ENCODE measurements around the gene EID2B. TPM values are rescaled to one million over a fixed set of nuclear protein-coding genes. Genes with fewer than 3 reads are reported as not detected.

The EID2B gene
- total and polyA plus RNA-seq, 2 of the 13 experiments (the other 11 are each of a cell fraction or from before 2014, with no cell fraction given), result 2.5 to 3.7 TPM

DNA sequence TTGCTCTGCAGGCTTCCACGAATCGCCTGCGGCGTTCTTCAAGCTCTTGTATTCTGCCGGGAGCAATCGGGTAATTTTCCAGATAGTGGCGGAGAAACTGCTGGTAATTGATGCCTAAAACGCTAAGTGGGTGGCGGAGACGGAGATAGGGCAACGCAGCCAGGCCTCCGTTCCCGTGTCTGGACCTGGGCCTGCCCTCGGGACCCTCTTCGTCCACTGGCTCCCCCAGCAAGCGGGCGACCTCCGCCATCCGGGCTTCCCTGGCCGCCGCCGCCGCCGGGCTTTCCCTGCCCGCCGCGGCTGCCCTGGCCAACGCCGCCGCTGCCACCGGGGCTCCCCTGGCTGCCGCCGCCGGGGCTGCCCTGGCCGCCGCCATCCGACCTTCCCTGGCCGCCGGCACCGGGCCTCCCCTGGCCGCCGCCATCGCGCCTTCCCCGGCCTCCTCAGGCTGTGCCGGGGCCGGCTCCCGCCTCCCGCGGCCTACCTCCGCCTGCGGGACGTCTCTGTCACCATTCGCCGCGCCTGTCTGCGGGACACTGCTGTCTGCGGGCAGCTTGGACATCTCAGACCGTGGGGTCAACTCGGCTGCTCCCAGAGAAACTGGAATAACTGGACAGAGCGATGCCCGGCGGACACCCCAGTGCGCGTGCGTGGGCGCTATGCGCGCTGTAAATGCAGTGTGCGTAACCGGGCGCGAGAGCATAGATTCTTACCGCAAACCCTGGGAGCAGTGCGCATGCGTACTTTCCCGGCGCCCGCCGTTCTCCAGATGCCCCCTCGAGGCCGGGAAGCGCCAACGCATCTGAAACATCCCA, 7.1 kb upstream of the EID2B start, which contains the start of gene EID2 (continued):
- TF ChIP-seq, protein P1, sequence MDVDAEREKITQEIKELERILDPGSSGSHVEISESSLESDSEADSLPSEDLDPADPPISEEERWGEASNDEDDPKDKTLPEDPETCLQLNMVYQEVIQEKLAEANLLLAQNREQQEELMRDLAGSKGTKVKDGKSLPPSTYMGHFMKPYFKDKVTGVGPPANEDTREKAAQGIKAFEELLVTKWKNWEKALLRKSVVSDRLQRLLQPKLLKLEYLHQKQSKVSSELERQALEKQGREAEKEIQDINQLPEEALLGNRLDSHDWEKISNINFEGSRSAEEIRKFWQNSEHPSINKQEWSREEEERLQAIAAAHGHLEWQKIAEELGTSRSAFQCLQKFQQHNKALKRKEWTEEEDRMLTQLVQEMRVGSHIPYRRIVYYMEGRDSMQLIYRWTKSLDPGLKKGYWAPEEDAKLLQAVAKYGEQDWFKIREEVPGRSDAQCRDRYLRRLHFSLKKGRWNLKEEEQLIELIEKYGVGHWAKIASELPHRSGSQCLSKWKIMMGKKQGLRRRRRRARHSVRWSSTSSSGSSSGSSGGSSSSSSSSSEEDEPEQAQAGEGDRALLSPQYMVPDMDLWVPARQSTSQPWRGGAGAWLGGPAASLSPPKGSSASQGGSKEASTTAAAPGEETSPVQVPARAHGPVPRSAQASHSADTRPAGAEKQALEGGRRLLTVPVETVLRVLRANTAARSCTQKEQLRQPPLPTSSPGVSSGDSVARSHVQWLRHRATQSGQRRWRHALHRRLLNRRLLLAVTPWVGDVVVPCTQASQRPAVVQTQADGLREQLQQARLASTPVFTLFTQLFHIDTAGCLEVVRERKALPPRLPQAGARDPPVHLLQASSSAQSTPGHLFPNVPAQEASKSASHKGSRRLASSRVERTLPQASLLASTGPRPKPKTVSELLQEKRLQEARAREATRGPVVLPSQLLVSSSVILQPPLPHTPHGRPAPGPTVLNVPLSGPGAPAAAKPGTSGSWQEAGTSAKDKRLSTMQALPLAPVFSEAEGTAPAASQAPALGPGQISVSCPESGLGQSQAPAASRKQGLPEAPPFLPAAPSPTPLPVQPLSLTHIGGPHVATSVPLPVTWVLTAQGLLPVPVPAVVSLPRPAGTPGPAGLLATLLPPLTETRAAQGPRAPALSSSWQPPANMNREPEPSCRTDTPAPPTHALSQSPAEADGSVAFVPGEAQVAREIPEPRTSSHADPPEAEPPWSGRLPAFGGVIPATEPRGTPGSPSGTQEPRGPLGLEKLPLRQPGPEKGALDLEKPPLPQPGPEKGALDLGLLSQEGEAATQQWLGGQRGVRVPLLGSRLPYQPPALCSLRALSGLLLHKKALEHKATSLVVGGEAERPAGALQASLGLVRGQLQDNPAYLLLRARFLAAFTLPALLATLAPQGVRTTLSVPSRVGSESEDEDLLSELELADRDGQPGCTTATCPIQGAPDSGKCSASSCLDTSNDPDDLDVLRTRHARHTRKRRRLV (CRISPR knock-in tag; IDR thresholded peaks at IDR 0.05), result no peak
- TF ChIP-seq NFE2 (CRISPR knock-in tag; IDR thresholded peaks at IDR 0.05) (no peak), RAD21 (CRISPR knock-in tag; IDR thresholded peaks at IDR 0.05) (0 out of 2 replicates have a peak, but pooled peaks have one; percentile 35), ZMAT5 (CRISPR knock-in tag; IDR thresholded peaks at IDR 0.05; ENCODE audit: borderline replicate concordance, low read depth) (no peak), ZNF331 (CRISPR knock-in tag; IDR thresholded peaks at IDR 0.05) (0 out of 2 replicates have a peak, but pooled peaks have one; percentile 22), TFDP1 (CRISPR knock-in tag; IDR thresholded peaks at IDR 0.05; ENCODE audit: borderline replicate concordance) (peak; percentile 64; the same call in 1 of the 2 replicates), TEAD3 (CRISPR knock-in tag; optimal IDR thresholded peaks at IDR 0.05; ENCODE audit: borderline replicate concordance) (peak; percentile 79), ZFP37 (CRISPR knock-in tag; IDR thresholded peaks at IDR 0.05; ENCODE audit: borderline replicate concordance) (peak; percentile 61; the same call in 1 of the 2 replicates), ZBTB38 (CRISPR knock-in tag; IDR thresholded peaks at IDR 0.05) (peak; percentile 34; the same call in 1 of the 2 replicates), NPAS2 (CRISPR knock-in tag; IDR thresholded peaks at IDR 0.05; ENCODE audit: borderline replicate concordance) (no peak)
- TF ChIP-seq, protein P2, sequence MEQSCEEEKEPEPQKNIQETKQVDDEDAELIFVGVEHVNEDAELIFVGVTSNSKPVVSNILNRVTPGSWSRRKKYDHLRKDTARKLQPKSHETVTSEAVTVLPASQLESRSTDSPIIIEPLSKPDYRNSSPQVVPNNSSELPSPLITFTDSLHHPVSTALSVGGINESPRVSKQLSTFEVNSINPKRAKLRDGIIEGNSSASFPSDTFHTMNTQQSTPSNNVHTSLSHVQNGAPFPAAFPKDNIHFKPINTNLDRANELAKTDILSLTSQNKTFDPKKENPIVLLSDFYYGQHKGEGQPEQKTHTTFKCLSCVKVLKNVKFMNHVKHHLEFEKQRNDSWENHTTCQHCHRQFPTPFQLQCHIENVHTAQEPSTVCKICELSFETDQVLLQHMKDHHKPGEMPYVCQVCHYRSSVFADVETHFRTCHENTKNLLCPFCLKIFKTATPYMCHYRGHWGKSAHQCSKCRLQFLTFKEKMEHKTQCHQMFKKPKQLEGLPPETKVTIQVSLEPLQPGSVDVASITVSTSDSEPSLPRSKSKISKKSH (CRISPR knock-in tag; IDR thresholded peaks at IDR 0.05; ENCODE audit: borderline replicate concordance), result peak; percentile 95; the same call in 1 of the 2 replicates
- TF ChIP-seq, protein P3, sequence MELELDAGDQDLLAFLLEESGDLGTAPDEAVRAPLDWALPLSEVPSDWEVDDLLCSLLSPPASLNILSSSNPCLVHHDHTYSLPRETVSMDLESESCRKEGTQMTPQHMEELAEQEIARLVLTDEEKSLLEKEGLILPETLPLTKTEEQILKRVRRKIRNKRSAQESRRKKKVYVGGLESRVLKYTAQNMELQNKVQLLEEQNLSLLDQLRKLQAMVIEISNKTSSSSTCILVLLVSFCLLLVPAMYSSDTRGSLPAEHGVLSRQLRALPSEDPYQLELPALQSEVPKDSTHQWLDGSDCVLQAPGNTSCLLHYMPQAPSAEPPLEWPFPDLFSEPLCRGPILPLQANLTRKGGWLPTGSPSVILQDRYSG (CRISPR knock-in tag; IDR thresholded peaks at IDR 0.05), result 0 out of 2 replicates have a peak, but pooled peaks have one; percentile 64
- TF ChIP-seq, protein P4, sequence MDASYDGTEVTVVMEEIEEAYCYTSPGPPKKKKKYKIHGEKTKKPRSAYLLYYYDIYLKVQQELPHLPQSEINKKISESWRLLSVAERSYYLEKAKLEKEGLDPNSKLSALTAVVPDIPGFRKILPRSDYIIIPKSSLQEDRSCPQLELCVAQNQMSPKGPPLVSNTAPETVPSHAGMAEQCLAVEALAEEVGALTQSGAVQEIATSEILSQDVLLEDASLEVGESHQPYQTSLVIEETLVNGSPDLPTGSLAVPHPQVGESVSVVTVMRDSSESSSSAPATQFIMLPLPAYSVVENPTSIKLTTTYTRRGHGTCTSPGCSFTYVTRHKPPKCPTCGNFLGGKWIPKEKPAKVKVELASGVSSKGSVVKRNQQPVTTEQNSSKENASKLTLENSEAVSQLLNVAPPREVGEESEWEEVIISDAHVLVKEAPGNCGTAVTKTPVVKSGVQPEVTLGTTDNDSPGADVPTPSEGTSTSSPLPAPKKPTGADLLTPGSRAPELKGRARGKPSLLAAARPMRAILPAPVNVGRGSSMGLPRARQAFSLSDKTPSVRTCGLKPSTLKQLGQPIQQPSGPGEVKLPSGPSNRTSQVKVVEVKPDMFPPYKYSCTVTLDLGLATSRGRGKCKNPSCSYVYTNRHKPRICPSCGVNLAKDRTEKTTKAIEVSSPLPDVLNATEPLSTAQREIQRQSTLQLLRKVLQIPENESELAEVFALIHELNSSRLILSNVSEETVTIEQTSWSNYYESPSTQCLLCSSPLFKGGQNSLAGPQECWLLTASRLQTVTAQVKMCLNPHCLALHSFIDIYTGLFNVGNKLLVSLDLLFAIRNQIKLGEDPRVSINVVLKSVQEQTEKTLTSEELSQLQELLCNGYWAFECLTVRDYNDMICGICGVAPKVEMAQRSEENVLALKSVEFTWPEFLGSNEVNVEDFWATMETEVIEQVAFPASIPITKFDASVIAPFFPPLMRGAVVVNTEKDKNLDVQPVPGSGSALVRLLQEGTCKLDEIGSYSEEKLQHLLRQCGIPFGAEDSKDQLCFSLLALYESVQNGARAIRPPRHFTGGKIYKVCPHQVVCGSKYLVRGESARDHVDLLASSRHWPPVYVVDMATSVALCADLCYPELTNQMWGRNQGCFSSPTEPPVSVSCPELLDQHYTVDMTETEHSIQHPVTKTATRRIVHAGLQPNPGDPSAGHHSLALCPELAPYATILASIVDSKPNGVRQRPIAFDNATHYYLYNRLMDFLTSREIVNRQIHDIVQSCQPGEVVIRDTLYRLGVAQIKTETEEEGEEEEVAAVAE (CRISPR knock-in tag; IDR thresholded peaks at IDR 0.05; ENCODE audit: borderline replicate concordance), result no peak

All from HepG2 (cell line).